IPS-18a (cell line): Measurements from ENCODE around the gene HOOK2.

Source experiments
- H3K27ac ChIP-seq: one replicate; pipeline ENCODE4 v1.5.1; 2013; ENCODE audit warnings: low read length
- H3K27me3 ChIP-seq: one replicate; pipeline ENCODE4 v1.6.1; 2013; ENCODE audit warnings: mild to moderate bottlenecking, low read length; ENCODE audit not compliant: control insufficient read depth, insufficient read depth
- H3K36me3 ChIP-seq: one replicate; pipeline ENCODE4 v1.6.1; 2013; ENCODE audit warnings: low read depth, low read length; ENCODE audit not compliant: control insufficient read depth
- H3K4me1 ChIP-seq: one replicate; pipeline ENCODE4 v1.6.1; 2013; ENCODE audit warnings: low read depth, low read length; ENCODE audit not compliant: control insufficient read depth
- H3K4me3 ChIP-seq: one replicate; pipeline ENCODE4 v1.5.1; 2013; ENCODE audit warnings: low read length
- H3K9ac ChIP-seq: one replicate; pipeline ENCODE4 v1.6.1; 2013; ENCODE audit warnings: mild to moderate bottlenecking, low read length, moderate library complexity
- H3K9me3 ChIP-seq: one replicate; pipeline ENCODE4 v1.6.1; 2013; ENCODE audit warnings: low read depth, low read length; ENCODE audit not compliant: control insufficient read depth

HOOK2 gene

DNA sequence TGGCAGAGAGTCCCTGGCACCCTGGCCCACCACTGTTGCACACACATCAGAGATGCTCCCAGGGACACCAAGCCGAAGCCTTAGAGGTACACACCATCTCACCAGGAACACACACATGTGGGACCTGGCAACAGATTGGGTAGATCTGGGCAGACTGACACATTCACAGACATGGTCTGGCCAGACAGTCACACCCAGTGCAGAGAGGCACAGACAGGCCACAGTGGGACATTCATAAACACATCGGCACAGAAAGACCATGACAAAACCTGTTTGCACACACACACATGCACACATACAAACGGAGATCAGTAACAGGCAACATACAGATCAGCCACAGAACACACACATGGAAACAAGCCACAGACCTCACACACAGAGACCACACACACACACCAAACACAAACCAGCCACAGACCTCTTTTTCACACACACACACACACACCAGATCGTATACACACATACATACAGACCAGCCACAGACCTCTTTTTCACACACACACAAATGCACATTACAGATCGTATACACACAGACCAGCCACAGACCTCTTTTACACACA, 9.6 kb upstream of the HOOK2 start:
- H3K9me3 ChIP-seq: no peaks in the 10 kb centered on the region
- no peak overlapping the region for H3K9ac ChIP-seq
- H3K27me3 ChIP-seq: no peaks in the 10 kb centered on the region
- no peaks in the 10 kb centered on the region for H3K36me3 ChIP-seq
- H3K4me1 ChIP-seq: peaks cover 16% of the 10 kb centered on the region
- no peak overlapping the region for H3K4me3 ChIP-seq
- no peak overlapping the region for H3K27ac ChIP-seq

DNA sequence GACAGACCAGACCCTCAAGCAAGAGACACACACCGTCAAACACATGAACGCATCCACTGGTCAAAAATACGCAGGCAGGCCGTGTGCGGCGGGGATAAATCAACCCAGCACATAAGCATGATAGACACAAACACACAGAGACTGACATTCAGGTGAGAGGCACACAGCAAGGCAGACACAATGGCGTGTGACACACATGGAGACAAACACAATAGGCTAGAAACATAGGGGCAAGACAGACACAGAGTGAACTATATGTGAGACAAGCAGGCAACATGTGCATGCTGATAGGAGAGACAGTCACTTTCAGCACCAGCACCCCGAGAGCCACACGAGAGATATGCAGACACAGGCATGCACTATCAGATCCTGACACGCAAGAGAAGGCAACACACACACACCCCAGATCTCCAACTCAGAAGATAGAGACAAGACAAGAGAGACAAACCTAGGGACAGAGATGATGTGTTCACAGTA, 9.1 kb upstream of the HOOK2 start:
- H3K9ac ChIP-seq: no peak overlapping the region
- H3K9me3 ChIP-seq: no peaks in the 10 kb centered on the region
- no peaks in the 10 kb centered on the region for H3K36me3 ChIP-seq
- peaks cover 16% of the 10 kb centered on the region for H3K4me1 ChIP-seq
- H3K27me3 ChIP-seq: no peaks in the 10 kb centered on the region
- no peak overlapping the region for H3K27ac ChIP-seq
- H3K4me3 ChIP-seq: no peak overlapping the region

DNA sequence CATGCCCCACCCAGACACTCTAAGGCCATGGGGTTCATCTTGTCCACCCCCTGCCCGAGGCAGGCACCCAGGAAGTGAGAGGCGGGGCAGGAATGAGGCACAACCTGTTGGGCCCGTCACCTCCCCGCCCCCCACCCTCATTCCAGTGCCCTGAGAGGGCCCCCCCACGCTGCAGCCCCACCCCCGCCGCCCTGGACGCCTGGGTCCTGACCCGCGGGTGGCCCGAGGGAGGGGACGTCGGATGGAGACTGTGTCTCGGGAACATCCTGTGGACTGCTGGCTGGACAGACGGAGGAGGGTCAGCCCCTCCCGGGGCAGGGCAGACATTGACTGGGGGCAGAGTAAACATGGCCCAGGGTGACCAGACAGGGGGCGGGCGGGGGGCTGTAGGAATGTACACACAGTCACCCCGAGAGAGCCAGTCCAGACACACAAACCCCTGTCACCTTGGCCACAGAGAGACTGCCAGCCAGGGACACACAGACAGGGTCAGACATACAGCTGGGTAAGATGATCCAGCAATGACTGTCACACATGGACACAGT, 8.6 kb upstream of the HOOK2 start:
- no peak overlapping the region for H3K27ac ChIP-seq
- no peaks in the 10 kb centered on the region for H3K9me3 ChIP-seq
- peaks cover 16% of the 10 kb centered on the region for H3K4me1 ChIP-seq
- no peak overlapping the region for H3K9ac ChIP-seq
- H3K36me3 ChIP-seq: no peaks in the 10 kb centered on the region
- no peaks in the 10 kb centered on the region for H3K27me3 ChIP-seq
- H3K4me3 ChIP-seq: peak overlapping the region; percentile 54

DNA sequence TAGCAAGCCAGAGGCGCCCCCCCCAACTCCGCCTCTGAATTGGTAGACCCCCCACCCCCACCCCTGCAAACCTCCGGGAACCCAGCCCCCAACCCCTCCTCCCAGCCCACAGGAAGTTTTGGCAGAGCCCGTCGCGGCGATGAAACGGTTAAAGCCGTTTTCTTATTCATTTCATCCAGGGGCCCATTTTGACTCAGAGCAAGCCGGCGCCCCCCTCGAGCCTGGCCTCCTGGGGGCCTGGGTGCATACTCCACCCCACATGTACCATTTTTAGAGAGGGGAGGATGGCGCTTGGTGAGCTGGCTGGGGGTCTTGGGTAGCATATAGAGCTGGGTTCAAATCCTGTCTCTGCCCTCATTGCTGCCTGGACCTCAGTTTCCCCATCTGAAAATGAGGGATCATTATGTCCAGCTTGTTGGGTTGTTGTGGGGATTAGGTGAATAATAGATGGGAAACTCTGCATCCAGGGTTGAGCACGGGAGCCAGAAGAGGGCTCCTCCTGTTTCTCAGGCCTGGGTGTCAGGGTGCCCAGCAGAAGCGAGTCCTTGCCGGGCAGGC, 8.0 kb upstream of the HOOK2 start:
- Histone ChIP-seq H3K27me3 (no peaks in the 10 kb centered on the region), H3K27ac (no peak overlapping the region), H3K4me3 (peak overlapping the region; percentile 54), H3K36me3 (no peaks in the 10 kb centered on the region), H3K9me3 (no peaks in the 10 kb centered on the region), H3K4me1 (peaks cover 16% of the 10 kb centered on the region), H3K9ac (no peak overlapping the region)

DNA sequence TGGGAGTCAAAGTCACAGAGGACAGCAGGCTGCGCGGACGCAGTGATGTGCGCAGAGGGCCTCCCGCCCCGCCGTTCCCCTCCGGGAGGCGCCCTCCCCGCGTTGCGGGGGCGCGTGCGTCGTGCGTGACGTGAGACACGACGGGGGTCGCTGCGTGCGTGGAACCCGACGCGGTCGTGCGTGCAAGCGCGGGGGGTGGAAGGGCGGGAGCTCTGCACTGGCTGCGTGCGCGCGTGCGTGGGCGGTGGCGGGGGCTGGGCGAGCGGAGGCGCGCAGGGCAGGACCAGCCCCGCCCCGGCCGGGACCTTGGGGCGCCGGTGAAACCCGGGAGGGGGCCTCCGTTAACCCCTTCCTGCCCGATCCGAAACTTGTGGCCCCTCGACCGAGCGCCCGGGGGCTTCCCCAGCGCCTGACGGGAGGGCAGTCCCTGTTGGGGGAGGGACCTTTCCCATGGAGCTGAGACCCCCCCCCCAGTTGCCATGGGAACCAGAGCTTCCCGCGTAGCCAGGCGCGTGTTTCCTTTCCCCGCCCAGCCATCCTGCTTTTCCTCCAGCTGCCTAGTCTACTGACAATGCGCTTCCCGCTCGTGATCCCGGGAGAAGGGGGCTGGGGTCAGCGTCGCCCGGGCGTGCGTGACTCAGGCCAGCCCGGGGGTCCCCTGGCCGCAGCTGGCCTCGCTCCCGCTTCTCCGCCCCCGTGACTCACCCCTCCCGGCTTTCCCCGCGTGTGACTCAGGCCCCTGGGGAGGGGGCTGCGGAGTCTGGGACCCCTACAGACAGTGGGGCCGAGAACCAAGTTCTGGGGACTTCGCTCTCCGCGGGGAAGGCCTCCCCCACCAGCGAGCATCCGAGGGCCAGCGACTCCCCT, 7.3 kb upstream of the HOOK2 start:
- peak overlapping the region; percentile 60 for H3K9ac ChIP-seq
- H3K27ac ChIP-seq: no peak overlapping the region
- no peaks in the 10 kb centered on the region for H3K27me3 ChIP-seq
- H3K36me3 ChIP-seq: no peaks in the 10 kb centered on the region
- H3K4me3 ChIP-seq: peak overlapping the region; percentile 54
- peaks cover 20% of the 10 kb centered on the region for H3K4me1 ChIP-seq
- H3K9me3 ChIP-seq: no peaks in the 10 kb centered on the region

DNA sequence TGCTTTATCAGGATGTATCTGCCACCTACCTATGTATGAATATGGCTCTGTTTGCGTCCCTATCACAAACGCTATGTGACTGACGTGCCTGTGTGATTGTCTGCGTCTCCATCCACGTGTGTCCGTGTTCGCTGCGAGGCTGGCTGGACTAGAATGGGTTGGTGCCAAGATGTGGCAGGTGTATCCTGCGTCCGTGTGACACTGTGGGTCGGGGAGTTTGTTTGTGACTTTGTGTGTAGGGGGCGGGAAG, 6.7 kb upstream of the HOOK2 start:
- peak overlapping the region; percentile 54 for H3K4me3 ChIP-seq
- H3K27me3 ChIP-seq: no peaks in the 10 kb centered on the region
- H3K27ac ChIP-seq: no peak overlapping the region
- H3K4me1 ChIP-seq: peaks cover 24% of the 10 kb centered on the region
- no peak overlapping the region for H3K9ac ChIP-seq
- no peaks in the 10 kb centered on the region for H3K36me3 ChIP-seq
- H3K9me3 ChIP-seq: no peaks in the 10 kb centered on the region

DNA sequence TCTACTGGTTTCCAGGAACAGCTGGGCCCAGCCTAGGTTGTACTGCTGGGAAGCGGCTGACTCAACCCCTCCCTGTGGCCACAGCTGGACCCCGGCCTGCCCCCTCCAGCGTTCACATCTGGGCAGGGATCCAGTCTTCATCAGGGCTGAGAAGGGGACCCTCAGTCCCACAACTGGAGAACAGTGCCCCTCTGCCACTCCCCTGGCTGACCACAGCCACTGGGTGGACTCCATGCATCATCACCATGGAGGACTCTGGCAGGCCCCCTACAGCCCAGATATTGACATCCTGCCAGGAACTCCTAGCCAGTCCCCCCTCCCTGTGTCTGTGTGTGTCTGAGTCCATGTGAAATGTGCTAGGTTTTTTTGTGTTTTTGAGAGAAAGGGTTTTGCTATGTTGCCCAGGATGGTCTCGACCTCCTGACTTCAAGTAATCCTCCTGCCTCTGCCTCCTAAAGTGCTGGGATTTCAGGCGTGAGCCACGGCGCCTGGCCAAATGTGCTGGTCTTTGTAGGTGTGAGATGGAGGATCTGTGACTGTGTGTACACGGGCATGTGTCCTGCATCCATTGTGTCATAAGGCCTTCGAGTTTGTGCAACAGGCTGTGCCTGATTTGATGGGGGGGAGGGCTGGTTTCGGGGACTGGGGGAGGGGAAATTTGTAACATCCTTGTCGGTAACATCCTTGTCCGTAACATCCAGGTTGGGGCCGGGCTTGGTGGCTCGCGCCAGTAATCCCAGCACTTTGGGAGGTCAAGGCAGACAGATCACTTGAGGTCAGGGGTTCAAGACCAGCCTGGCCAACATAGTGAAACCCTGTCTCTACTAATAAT, 4.0 kb upstream of the HOOK2 start:
- Histone ChIP-seq H3K27ac (no peak overlapping the region), H3K4me3 (peak overlapping the region; percentile 78), H3K9ac (no peak overlapping the region)

DNA sequence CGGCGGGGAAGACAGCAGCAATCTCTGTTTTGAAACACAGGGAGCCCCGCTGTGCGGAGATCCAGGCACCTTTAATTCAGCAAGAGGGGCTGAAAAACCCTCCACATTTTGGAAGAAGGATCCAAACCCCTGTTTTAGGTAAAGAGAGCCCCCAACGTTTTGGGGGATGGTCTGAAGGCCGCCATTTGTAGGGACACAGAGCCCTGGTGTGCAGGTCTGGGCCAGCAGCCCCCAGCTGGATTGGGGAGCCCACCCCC, 3.5 kb upstream of the HOOK2 start:
- Histone ChIP-seq H3K27ac (no peak overlapping the region), H3K9me3 (no peaks in the 10 kb centered on the region), H3K9ac (peak overlapping the region; percentile 39), H3K4me3 (peak overlapping the region; percentile 78), H3K27me3 (no peaks in the 10 kb centered on the region), H3K36me3 (no peaks in the 10 kb centered on the region), H3K4me1 (peaks cover 24% of the 10 kb centered on the region)

More for the DNA sequence above, 4.0 kb upstream of the HOOK2 start:
- no peaks in the 10 kb centered on the region for H3K27me3 ChIP-seq
- H3K36me3 ChIP-seq: no peaks in the 10 kb centered on the region
- H3K4me1 ChIP-seq: peaks cover 24% of the 10 kb centered on the region
- no peaks in the 10 kb centered on the region for H3K9me3 ChIP-seq

DNA sequence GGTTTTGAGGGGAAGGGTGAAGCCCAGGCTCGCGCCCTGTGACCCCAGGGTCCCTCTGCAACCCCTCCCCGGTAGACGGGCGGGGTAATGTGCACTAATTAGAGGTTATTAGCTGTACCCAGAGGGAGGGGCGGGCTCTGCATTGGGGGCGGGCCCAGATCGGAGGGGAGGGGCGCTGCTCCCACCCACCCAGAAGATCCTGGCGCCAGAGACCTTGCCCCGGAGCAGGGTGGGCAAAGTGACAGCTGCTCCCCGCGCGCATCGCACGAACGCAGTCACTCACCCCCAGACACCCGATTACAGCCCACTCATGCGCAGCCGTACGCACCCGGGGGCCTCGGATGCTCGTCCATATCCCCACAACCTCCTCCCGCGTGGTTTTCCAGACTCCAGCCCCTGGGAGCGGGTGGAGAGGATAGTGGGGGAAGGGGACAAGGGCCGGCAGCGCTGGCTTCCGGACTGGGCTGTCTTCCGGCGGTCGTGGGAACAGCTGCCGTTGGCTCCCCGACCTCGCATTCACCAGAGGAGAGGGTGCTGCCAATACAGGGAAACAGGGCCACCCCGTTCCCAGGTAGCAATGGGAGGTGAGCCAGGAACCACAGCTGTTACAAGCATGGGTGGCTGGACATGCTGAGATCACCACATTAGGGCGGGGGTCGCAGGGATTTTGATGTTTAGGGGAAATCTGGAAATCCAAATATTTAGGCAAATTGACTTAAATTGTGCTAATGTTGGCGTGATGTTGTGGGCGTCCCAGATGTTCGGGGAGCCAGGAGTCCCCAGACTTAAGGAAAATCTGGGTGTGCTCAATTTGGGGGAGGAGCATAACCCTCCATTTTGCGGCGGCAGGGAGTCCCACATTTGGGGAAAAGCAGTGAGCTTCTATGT, 2.9 kb upstream of the HOOK2 start:
- Histone ChIP-seq H3K4me1 (peaks cover 20% of the 10 kb centered on the region), H3K27me3 (no peaks in the 10 kb centered on the region), H3K9ac (peak overlapping the region; percentile 39), H3K27ac (no peak overlapping the region), H3K9me3 (no peaks in the 10 kb centered on the region), H3K36me3 (no peaks in the 10 kb centered on the region), H3K4me3 (peak overlapping the region; percentile 78)

DNA sequence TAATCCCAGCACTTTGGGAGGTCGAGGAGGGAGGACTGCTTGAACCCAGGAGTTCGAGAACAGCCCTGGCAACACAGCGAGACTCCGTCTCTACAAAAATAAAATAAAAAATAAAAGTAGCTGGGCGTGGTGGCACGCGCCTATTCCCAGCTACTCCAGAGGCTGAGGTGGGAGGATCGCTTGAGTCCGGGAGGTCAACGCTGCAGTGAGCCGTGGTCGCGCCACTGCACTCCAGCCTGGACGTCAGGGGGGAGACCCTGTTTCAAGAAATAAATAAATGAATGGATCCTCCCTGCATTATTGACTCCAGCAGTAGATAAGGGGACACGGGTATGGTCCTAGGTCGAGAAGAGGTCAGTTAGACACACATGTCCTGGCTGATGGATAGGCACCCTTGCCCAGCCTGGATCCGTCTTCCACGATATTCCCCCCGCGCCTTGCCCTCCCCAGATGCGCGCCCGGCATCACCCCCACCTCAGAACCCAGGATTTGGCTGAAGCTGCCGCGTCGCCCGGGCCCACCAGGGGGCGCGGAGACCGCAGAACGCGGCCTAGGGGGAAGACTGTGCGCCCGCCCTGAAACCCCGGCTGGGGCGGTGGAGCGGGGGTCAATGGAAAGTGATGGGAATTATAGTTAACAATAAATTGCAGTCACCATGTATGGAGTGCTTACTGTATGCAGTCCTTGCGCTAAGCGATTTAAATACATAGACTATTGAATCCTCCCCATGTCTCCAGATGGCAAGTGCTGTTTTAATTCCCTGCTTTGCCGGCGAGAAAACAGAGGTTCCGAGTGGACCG, 2.1 kb upstream of the HOOK2 start:
- H3K9ac ChIP-seq: no peak overlapping the region
- H3K27ac ChIP-seq: no peak overlapping the region
- no peaks in the 10 kb centered on the region for H3K9me3 ChIP-seq
- H3K4me3 ChIP-seq: peak overlapping the region; percentile 78
- H3K36me3 ChIP-seq: no peaks in the 10 kb centered on the region
- peaks cover 20% of the 10 kb centered on the region for H3K4me1 ChIP-seq
- H3K27me3 ChIP-seq: no peaks in the 10 kb centered on the region
